ENCODE results near the gene SMPD3. TPM values are rescaled to one million over a fixed set of nuclear protein-coding genes. Genes with fewer than 3 reads are reported as not detected.

SMPD3 gene
- total RNA-seq, 1 experiment from 2014 or later, result 0.77 TPM

- TF ChIP-seq SIN3A (IDR thresholded peaks at IDR 0.05; ENCODE audit: borderline replicate concordance, insufficient read depth, low read depth, low read length), result no peak
- TF ChIP-seq CTCF (IDR thresholded peaks at IDR 0.05), result no peak
- no peak for TF ChIP-seq TCF7L2 (IDR thresholded peaks at IDR 0.05; ENCODE audit: low read depth, low read length)
- no peak for TF ChIP-seq POLR2AphosphoS5 (IDR thresholded peaks at IDR 0.05; ENCODE audit: low read depth, low read length)
- TF ChIP-seq, protein P1, sequence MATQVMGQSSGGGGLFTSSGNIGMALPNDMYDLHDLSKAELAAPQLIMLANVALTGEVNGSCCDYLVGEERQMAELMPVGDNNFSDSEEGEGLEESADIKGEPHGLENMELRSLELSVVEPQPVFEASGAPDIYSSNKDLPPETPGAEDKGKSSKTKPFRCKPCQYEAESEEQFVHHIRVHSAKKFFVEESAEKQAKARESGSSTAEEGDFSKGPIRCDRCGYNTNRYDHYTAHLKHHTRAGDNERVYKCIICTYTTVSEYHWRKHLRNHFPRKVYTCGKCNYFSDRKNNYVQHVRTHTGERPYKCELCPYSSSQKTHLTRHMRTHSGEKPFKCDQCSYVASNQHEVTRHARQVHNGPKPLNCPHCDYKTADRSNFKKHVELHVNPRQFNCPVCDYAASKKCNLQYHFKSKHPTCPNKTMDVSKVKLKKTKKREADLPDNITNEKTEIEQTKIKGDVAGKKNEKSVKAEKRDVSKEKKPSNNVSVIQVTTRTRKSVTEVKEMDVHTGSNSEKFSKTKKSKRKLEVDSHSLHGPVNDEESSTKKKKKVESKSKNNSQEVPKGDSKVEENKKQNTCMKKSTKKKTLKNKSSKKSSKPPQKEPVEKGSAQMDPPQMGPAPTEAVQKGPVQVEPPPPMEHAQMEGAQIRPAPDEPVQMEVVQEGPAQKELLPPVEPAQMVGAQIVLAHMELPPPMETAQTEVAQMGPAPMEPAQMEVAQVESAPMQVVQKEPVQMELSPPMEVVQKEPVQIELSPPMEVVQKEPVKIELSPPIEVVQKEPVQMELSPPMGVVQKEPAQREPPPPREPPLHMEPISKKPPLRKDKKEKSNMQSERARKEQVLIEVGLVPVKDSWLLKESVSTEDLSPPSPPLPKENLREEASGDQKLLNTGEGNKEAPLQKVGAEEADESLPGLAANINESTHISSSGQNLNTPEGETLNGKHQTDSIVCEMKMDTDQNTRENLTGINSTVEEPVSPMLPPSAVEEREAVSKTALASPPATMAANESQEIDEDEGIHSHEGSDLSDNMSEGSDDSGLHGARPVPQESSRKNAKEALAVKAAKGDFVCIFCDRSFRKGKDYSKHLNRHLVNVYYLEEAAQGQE (IDR thresholded peaks at IDR 0.05; ENCODE audit: insufficient read depth in 1 of 2, low read depth in 2 of 2, low read length in 1 of 2), result no peak
- no TSS peak for BruUV-seq (replicated peaks)
- Histone ChIP-seq H3K27me3 (ENCODE audit: control insufficient read depth, insufficient read depth, low read length) (no peaks in the 10 kb centered on the region), H3K4me1 (ENCODE audit: control insufficient read depth, insufficient read depth, low read length) (no peaks in the 10 kb centered on the region), H3K27ac (ENCODE audit: low read length) (no peak overlapping the region), H3K9me3 (ENCODE audit: control insufficient read depth, insufficient read depth, low read depth, low read length) (no peaks in the 10 kb centered on the region), H3K36me3 (ENCODE audit: control insufficient read depth, insufficient read depth, low read length) (no peaks in the 10 kb centered on the region), H3K4me3 (ENCODE audit: low read depth in 2 of 2, low read length in 2 of 2) (no peak overlapping the region)
- POLR2A ChIA-PET, result no interaction called here
- in situ Hi-C loops (cut with HindIII; ENCODE audit: low pct_unique_long_range_greater_than_20kb, low sequenced_read_pairs) (no loop called here), intact Hi-C loops (cut with micrococcal nuclease; ENCODE audit: unreplicated experiment) (no loop called here)
- ATAC-seq (no peak), DNase-seq (ENCODE audit: low read depth, low spot score) (no peak)
- CTCF ChIA-PET, result no interaction called here
Measured at GRCh38 chr16:68366062-68366461, 82.2 kb downstream of the SMPD3 start.

DNA sequence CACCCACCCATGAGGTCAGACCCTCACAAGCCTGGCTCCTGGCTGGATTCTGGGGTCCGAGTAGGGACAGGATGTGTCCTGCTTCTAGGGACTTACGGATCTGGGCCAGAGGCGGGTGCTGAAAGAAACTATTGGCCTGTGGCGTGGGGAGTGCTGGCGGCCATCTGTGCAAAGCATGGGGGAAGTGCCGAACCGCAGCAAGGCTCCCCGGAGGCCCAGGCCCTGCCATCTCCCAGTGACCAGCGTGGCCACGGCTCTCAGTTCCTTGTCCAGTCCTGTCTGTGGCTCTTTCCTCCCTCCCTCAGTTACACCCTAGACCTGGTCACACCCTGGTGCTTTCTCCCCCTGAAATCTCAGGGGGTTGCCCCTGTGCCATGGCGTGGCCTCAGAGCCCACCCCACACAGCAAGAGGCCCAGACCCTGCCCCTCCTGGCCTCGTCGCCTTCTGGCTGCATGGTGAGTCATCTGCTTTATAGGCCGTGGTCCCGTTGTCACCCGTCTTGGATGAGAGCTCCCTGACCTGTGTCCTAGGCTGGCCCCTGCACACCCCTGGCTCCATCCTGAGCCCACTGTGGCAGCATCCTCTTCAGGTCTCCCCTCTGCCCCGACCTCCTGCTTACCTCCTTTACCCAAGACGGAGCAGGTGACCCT lies 83.0 kb downstream of the SMPD3 start:
- TF ChIP-seq TCF7L2 (IDR thresholded peaks at IDR 0.05; ENCODE audit: low read depth, low read length) (no peak), CTCF (IDR thresholded peaks at IDR 0.05) (no peak), SIN3A (IDR thresholded peaks at IDR 0.05; ENCODE audit: borderline replicate concordance, insufficient read depth, low read depth, low read length) (no peak)
- TF ChIP-seq, protein P1 (IDR thresholded peaks at IDR 0.05; ENCODE audit: insufficient read depth in 1 of 2, low read depth in 2 of 2, low read length in 1 of 2), result no peak
- intact Hi-C loops (cut with micrococcal nuclease; ENCODE audit: unreplicated experiment) (no loop called here), in situ Hi-C loops (cut with HindIII; ENCODE audit: low pct_unique_long_range_greater_than_20kb, low sequenced_read_pairs) (no loop called here)
- Histone ChIP-seq H3K9me3 (ENCODE audit: control insufficient read depth, insufficient read depth, low read depth, low read length) (no peaks in the 10 kb centered on the region), H3K27me3 (ENCODE audit: control insufficient read depth, insufficient read depth, low read length) (no peaks in the 10 kb centered on the region), H3K36me3 (ENCODE audit: control insufficient read depth, insufficient read depth, low read length) (no peaks in the 10 kb centered on the region), H3K27ac (ENCODE audit: low read length) (no peak overlapping the region), H3K4me3 (ENCODE audit: low read depth in 2 of 2, low read length in 2 of 2) (no peak overlapping the region), H3K4me1 (ENCODE audit: control insufficient read depth, insufficient read depth, low read length) (no peaks in the 10 kb centered on the region)
- ChIA-PET POLR2A (no interaction called here), CTCF (no interaction called here)
- BruUV-seq (replicated peaks), result no TSS peak
- peak; percentile 21; the same call in 1 of the 2 replicates for ATAC-seq
- no peak for DNase-seq (ENCODE audit: low read depth, low spot score)
